MM.1S (cell line): ENCODE measurements around the gene MAD1L1.

Source experiments
- EZH2 ChIP-seq: fragments of 300-600 bp; sonication (generic); optimal IDR thresholded peaks from 2 replicates; pipeline ENCODE3; 2017; ENCODE audit warnings: low read depth, mild to moderate bottlenecking, antibody characterized with exemption, low read length, mixed read lengths
- EZH2phosphoT487 ChIP-seq: fragments of 300-600 bp; sonication (generic); IDR thresholded peaks from 2 replicates; pipeline ENCODE4 v1.6.1; 2018; ENCODE audit warnings: antibody characterized with exemption, low read length
- TF ChIP-seq, protein P1 (sequence below): fragments of 300-600 bp; sonication (generic); IDR thresholded peaks from 2 replicates; pipeline ENCODE4 v1.5.1; 2016; ENCODE audit warnings: antibody characterized with exemption, low read length, mixed read lengths

DNA sequence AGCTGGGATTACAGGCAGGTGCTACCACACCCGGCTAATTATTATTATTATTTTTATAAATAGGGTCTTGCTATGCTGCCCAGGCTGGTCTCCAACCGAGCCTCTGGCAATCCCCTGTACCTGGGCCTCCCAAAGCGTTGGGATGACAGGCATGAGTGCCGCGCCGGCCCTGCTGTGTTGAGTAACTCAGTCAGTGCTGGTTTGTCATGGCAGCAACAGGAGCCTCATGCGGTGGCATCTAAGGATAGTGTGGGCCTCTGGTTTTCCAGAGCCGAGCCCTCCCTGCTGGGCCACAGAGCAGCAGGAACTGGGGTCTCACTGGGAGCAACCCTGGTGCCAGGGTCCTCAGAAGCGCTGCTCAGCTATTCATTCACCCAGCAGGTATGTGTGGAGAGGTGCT lies 318.0 kb downstream of the MAD1L1 start:
- TF ChIP-seq, protein P1, sequence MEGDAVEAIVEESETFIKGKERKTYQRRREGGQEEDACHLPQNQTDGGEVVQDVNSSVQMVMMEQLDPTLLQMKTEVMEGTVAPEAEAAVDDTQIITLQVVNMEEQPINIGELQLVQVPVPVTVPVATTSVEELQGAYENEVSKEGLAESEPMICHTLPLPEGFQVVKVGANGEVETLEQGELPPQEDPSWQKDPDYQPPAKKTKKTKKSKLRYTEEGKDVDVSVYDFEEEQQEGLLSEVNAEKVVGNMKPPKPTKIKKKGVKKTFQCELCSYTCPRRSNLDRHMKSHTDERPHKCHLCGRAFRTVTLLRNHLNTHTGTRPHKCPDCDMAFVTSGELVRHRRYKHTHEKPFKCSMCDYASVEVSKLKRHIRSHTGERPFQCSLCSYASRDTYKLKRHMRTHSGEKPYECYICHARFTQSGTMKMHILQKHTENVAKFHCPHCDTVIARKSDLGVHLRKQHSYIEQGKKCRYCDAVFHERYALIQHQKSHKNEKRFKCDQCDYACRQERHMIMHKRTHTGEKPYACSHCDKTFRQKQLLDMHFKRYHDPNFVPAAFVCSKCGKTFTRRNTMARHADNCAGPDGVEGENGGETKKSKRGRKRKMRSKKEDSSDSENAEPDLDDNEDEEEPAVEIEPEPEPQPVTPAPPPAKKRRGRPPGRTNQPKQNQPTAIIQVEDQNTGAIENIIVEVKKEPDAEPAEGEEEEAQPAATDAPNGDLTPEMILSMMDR = no peak
- no peak for TF ChIP-seq EZH2
- no peak for TF ChIP-seq EZH2phosphoT487
